ENCODE measurements around the gene CRTAC1. TPM values are rescaled to one million over a fixed set of nuclear protein-coding genes. Genes with fewer than 3 reads are reported as not detected.

The CRTAC1 gene
- total and polyA plus RNA-seq, 9 of the 15 experiments (the other 6 are each of a cell fraction or from before 2014, with no cell fraction given): not detected

DNA sequence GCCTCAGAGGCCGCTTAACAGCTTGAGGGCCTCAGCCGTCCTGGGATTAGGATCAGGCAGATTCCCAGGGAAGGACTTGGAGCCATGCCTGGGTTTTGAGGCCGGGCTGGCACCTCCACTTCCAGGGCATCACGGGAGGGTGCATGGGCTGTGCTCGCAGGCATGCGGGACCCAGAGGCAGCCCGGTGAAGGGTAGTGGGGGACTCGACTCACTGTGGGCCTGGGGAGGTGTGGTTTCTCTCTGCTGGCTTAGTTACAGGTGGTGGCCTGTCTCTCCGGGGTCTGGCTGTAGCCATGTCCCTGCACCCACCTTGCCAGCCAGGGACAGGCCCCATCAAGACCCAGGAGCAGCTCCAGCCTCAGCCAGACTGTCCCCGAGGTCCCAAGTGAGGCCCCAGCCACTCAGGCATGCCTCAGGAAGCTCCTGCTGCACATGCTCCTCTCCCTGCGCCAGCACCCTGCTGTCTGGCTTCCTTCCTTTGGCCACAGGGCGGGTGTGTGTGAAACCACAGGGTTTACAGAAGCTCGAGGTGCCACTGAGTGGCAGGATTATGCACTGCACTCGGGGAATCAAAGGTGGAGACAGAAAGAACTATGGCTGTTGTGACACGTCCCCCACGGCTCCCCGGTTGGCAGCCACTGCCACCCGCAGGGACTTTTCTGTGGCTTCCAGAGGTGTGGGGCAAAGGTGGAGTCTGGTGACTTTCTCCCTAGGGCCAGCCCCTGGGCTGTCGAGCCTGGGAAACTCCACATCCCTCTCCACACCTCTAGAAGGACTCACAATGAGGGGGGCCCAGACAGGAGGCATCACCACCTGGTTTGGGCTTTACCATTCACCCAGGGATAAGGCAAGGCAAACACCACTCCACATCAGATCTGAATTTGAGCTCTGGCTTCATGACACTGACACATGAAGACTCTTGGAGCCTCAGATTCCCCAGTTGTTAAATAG, 161.1 kb downstream of the CRTAC1 start (continued):
- TF ChIP-seq, protein P1, sequence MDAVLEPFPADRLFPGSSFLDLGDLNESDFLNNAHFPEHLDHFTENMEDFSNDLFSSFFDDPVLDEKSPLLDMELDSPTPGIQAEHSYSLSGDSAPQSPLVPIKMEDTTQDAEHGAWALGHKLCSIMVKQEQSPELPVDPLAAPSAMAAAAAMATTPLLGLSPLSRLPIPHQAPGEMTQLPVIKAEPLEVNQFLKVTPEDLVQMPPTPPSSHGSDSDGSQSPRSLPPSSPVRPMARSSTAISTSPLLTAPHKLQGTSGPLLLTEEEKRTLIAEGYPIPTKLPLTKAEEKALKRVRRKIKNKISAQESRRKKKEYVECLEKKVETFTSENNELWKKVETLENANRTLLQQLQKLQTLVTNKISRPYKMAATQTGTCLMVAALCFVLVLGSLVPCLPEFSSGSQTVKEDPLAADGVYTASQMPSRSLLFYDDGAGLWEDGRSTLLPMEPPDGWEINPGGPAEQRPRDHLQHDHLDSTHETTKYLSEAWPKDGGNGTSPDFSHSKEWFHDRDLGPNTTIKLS (IDR thresholded peaks at IDR 0.05; ENCODE audit: borderline replicate concordance, low read depth): no peak
- TF ChIP-seq ZBTB17 (CRISPR knock-in tag; IDR thresholded peaks at IDR 0.05) (no peak), RB1 (IDR thresholded peaks at IDR 0.05; ENCODE audit: low read depth) (0 out of 2 replicates have a peak, but pooled peaks have one; percentile 26), PHF8 (IDR thresholded peaks at IDR 0.05; ENCODE audit: borderline replicate concordance, low read length) (no peak; the same call in 1 of the 2 replicates), GABPB2 (CRISPR knock-in tag; conservative IDR thresholded peaks at IDR 0.05) (no peak), ZNF274 (IDR thresholded peaks at IDR 0.05; ENCODE audit: borderline replicate concordance, low read depth, low read length) (no peak), HLTF (IDR thresholded peaks at IDR 0.05) (no peak), PYGO2 (tag; IDR thresholded peaks at IDR 0.05) (no peak), ZNF57 (CRISPR knock-in tag; IDR thresholded peaks at IDR 0.05) (no peak), ZFP30 (CRISPR knock-in tag; IDR thresholded peaks at IDR 0.05; ENCODE audit: borderline replicate concordance) (no peak), REST (IDR thresholded peaks at IDR 0.05; ENCODE audit: borderline replicate concordance) (peak; percentile 87), REST (CRISPR knock-in tag; IDR thresholded peaks at IDR 0.05; ENCODE audit: low read depth) (no peak)
- TF ChIP-seq, protein P2, sequence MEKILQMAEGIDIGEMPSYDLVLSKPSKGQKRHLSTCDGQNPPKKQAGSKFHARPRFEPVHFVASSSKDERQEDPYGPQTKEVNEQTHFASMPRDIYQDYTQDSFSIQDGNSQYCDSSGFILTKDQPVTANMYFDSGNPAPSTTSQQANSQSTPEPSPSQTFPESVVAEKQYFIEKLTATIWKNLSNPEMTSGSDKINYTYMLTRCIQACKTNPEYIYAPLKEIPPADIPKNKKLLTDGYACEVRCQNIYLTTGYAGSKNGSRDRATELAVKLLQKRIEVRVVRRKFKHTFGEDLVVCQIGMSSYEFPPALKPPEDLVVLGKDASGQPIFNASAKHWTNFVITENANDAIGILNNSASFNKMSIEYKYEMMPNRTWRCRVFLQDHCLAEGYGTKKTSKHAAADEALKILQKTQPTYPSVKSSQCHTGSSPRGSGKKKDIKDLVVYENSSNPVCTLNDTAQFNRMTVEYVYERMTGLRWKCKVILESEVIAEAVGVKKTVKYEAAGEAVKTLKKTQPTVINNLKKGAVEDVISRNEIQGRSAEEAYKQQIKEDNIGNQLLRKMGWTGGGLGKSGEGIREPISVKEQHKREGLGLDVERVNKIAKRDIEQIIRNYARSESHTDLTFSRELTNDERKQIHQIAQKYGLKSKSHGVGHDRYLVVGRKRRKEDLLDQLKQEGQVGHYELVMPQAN (IDR thresholded peaks at IDR 0.05; ENCODE audit: borderline replicate concordance): no peak
- TF ChIP-seq, protein P3, sequence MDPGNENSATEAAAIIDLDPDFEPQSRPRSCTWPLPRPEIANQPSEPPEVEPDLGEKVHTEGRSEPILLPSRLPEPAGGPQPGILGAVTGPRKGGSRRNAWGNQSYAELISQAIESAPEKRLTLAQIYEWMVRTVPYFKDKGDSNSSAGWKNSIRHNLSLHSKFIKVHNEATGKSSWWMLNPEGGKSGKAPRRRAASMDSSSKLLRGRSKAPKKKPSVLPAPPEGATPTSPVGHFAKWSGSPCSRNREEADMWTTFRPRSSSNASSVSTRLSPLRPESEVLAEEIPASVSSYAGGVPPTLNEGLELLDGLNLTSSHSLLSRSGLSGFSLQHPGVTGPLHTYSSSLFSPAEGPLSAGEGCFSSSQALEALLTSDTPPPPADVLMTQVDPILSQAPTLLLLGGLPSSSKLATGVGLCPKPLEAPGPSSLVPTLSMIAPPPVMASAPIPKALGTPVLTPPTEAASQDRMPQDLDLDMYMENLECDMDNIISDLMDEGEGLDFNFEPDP (CRISPR knock-in tag; IDR thresholded peaks at IDR 0.05): no peak
